Naive thymus-derived CD4-positive, alpha-beta T cell (primary cell): ENCODE data around the gene FHOD1. TPM values are rescaled to one million over a fixed set of nuclear protein-coding genes. Genes with fewer than 3 reads are reported as not detected.

Experiments used
- ATAC-seq: fragments of 150-1000 bp; cut with Tn5 transposase; 2 replicates; pipeline ENCODE4 v1.10.0; 2021; ENCODE audit warnings: mild to moderate bottlenecking, moderate library complexity
- CTCF ChIA-PET: fragments of 350-600 bp; sonication (Branson Sonifier 250); formaldehyde crosslinking; loops from one replicate; lab custom pipeline; 2021; ENCODE audit warnings: antibody characterized with exemption; lab: Charles Lee
- POLR2A ChIA-PET: fragments of 350-600 bp; sonication (Branson Sonifier 250); formaldehyde crosslinking; loops from one replicate; lab custom pipeline; 2021; ENCODE audit warnings: antibody characterized with exemption, inconsistent platforms; lab: Charles Lee
- DNase-seq, 9 donors: peaks; one replicate each; pipeline versions ENCODE4 v3.0.0 to v3.0.0-alpha.2; 2020 to 2022; ENCODE audit warnings: mixed read lengths in 1 of 9
- H3K27ac ChIP-seq: one replicate; pipeline ENCODE4 v1.7.0; 2013; ENCODE audit warnings: mild to moderate bottlenecking, low read depth, low read length, moderate library complexity
- H3K27me3 ChIP-seq, 2 donors: one replicate each; pipeline ENCODE4 v1.7.0; 2013; ENCODE audit warnings: low read length in 2 of 2, mild to moderate bottlenecking in 2 of 2, moderate library complexity in 2 of 2; ENCODE audit not compliant: control insufficient read depth in 2 of 2, insufficient read depth in 2 of 2
- H3K36me3 ChIP-seq, 3 experiments: 1 replicate in 2 of 3; 2 replicates in 1 of 3; pipeline ENCODE4 v1.7.0; 2013; ENCODE audit warnings: low read length in 3 of 3, mild to moderate bottlenecking in 3 of 3, moderate library complexity in 1 of 3; ENCODE audit not compliant: insufficient read depth in 3 of 3, control insufficient read depth in 2 of 3
- H3K4me1 ChIP-seq, 2 donors: one replicate each; pipeline ENCODE4 v1.7.0; 2013; ENCODE audit warnings: low read length in 2 of 2, mild to moderate bottlenecking in 2 of 2, moderate library complexity in 1 of 2; ENCODE audit not compliant: control insufficient read depth in 2 of 2, insufficient read depth in 2 of 2
- H3K4me3 ChIP-seq: 2 replicates; pipeline ENCODE4 v1.7.0; 2013; ENCODE audit warnings: mild to moderate bottlenecking, low read length
- H3K9me3 ChIP-seq, 3 experiments: 1 replicate in 2 of 3; 2 replicates in 1 of 3; pipeline ENCODE4 v1.7.0; 2013; ENCODE audit warnings: low read length in 3 of 3; ENCODE audit not compliant: control insufficient read depth in 2 of 3
- H3K27ac Mint-ChIP-seq, 9 donors: one replicate each; pipeline ENCODE4 v1.8.0; 2020 to 2022; ENCODE audit warnings: mixed read lengths in 9 of 9, mild to moderate bottlenecking in 8 of 9, moderate library complexity in 5 of 9, inconsistent platforms in 2 of 9
- H3K27me3 Mint-ChIP-seq, 5 donors: one replicate each; pipeline ENCODE4 v1.8.0; 2021 to 2022; ENCODE audit warnings: mixed read lengths in 5 of 5, mild to moderate bottlenecking in 1 of 5
- H3K36me3 Mint-ChIP-seq, 5 donors: one replicate each; pipeline ENCODE4 v1.8.0; 2020 to 2022; ENCODE audit warnings: mixed read lengths in 5 of 5, mild to moderate bottlenecking in 3 of 5, inconsistent platforms in 1 of 5
- H3K4me1 Mint-ChIP-seq, 7 donors: one replicate each; pipeline ENCODE4 v1.8.0; 2020 to 2022; ENCODE audit warnings: mixed read lengths in 7 of 7, mild to moderate bottlenecking in 3 of 7, inconsistent platforms in 1 of 7
- H3K4me3 Mint-ChIP-seq, 10 donors: one replicate each; pipeline ENCODE4 v1.8.0; 2020 to 2022; ENCODE audit warnings: mild to moderate bottlenecking in 10 of 10, mixed read lengths in 10 of 10, moderate library complexity in 6 of 10, inconsistent platforms in 2 of 10
- H3K9me3 Mint-ChIP-seq, 11 donors: one replicate each; pipeline ENCODE4 v1.8.0; 2020 to 2022; ENCODE audit warnings: mixed read lengths in 11 of 11, mild to moderate bottlenecking in 4 of 11, inconsistent platforms in 1 of 11, moderate library complexity in 1 of 11
- intact Hi-C, 2 donors: fragments of 100-400 bp; cut with micrococcal nuclease; formaldehyde crosslinking; loops; one replicate each; pipeline ENCODE4 v1.15.1; 2023
- polyA plus RNA-seq, 2 donors: library from polyadenylated mRNA; unstranded; fragments of 300-500 nt; fragmentation: Illumina TruSeq; gene quantifications; one replicate each; pipeline ENCODE4 v1.2.3, GENCODE V29; 2021
- total RNA-seq, 6 experiments: library from RNA in 5 of 6; stranded (reverse) in 5 of 6; gene quantifications; 1 replicate in 5 of 6; 2 replicates in 1 of 6; pipeline ENCODE4 v1.2.3 and lab custom pipeline; 2021 to 2026

Gene FHOD1
- total and polyA plus RNA-seq, 7 experiments from 2014 or later: 3.6 to 81.7 (median 32.6) TPM

GRCh38 chr16:67243481-67243880, 3.8 kb downstream of the FHOD1 start:
- Mint-ChIP-seq H3K9me3 (no peaks in the 10 kb centered on the region), H3K4me3 (peak overlapping the region in 2 of 10 donors; percentile 12 to 23), H3K27me3 (peaks cover 0 to 4% (median 0%) of the 10 kb centered on the region in 5 donors), H3K27ac (peak overlapping the region in 7 of 9 donors; percentile 18 to 96 (median 92)), H3K36me3 (peaks cover 0 to 2% (median 0%) of the 10 kb centered on the region in 5 donors), H3K4me1 (peaks cover 21 to 54% (median 31%) of the 10 kb centered on the region in 7 donors)
- no peaks in the 10 kb centered on the region for H3K9me3 ChIP-seq
- H3K4me1 ChIP-seq: peaks cover 21 to 33% of the 10 kb centered on the region in 2 donors
- intact Hi-C loops: loop anchor here in 1 of 2 donors (10.0 kb wide), 1 partner anchor 601 kb away; the partner anchor contains the start of genes CENPT, NUTF2 and THAP11
- ATAC-seq (no peak), DNase-seq (no peak)
- peaks cover 0 to 16% (median 3%) of the 10 kb centered on the region in 3 experiments for H3K36me3 ChIP-seq
- ChIA-PET CTCF (no interaction called here), POLR2A (interaction anchor here (0.6 to 2.1 kb wide), 3 partner anchors 13 to 215 kb away, joined by 3 to 19 read pairs (median 3); partner anchors contain the start of gene TMEM208)
- peak overlapping the region; percentile 65 for H3K27ac ChIP-seq
- H3K4me3 ChIP-seq: no peak overlapping the region
- no peaks in the 10 kb centered on the region for H3K27me3 ChIP-seq

- peaks cover 14 to 25% of the 10 kb centered on the region in 2 donors for H3K4me1 ChIP-seq
- H3K9me3 ChIP-seq: no peaks in the 10 kb centered on the region
- peaks cover 12 to 47% (median 21%) of the 10 kb centered on the region in 7 donors for H3K4me1 Mint-ChIP-seq
- no peaks in the 10 kb centered on the region for H3K27me3 ChIP-seq
- peaks cover 0 to 27% (median 3%) of the 10 kb centered on the region in 3 experiments for H3K36me3 ChIP-seq
- DNase-seq (no peak), ATAC-seq (no peak)
- POLR2A ChIA-PET: interaction anchor here (1.0 kb wide), 1 partner anchor 12 kb away, joined by 3 read pairs; no protein-coding TSS in a partner anchor
- CTCF ChIA-PET: interaction anchor here (0.8 kb wide), 1 partner anchor 15 kb away, joined by 3 read pairs; the partner anchor contains the start of gene TMEM208
- no peak overlapping the region for H3K4me3 Mint-ChIP-seq
- H3K27ac Mint-ChIP-seq: peak overlapping the region in 5 of 9 donors; percentile 13 to 85 (median 58)
- no peak overlapping the region for H3K27ac ChIP-seq
- H3K4me3 ChIP-seq: no peak overlapping the region
- no peaks in the 10 kb centered on the region for H3K27me3 Mint-ChIP-seq
- intact Hi-C loops: loop anchor here in 1 of 2 donors (10.0 kb wide), 1 partner anchor 603 kb away; the partner anchor contains the start of genes CENPT, NUTF2 and THAP11
- no peaks in the 10 kb centered on the region for H3K9me3 Mint-ChIP-seq
- peaks cover 0 to 7% (median 4%) of the 10 kb centered on the region in 5 donors for H3K36me3 Mint-ChIP-seq
Observed at GRCh38 chr16:67242138-67242730, 5.0 kb downstream of the FHOD1 start.

GRCh38 chr16:67241008-67241900, 6.0 kb downstream of the FHOD1 start:
- DNase-seq (no peak), ATAC-seq (no peak)
- Mint-ChIP-seq H3K4me3 (no peak overlapping the region), H3K4me1 (peaks cover 12 to 48% (median 22%) of the 10 kb centered on the region in 7 donors), H3K9me3 (no peaks in the 10 kb centered on the region), H3K27ac (peak overlapping the region in 3 of 9 donors; percentile 14 to 63 (median 16)), H3K36me3 (peaks cover 0 to 12% (median 7%) of the 10 kb centered on the region in 5 donors), H3K27me3 (no peaks in the 10 kb centered on the region)
- CTCF ChIA-PET: no interaction called here
- Histone ChIP-seq H3K27ac (no peak overlapping the region), H3K4me3 (no peak overlapping the region), H3K27me3 (no peaks in the 10 kb centered on the region), H3K4me1 (peaks cover 14 to 25% of the 10 kb centered on the region in 2 donors), H3K36me3 (peaks cover 0 to 36% (median 3%) of the 10 kb centered on the region in 3 experiments), H3K9me3 (no peaks in the 10 kb centered on the region)
- intact Hi-C loops: loop anchor here in 1 of 2 donors (10.0 kb wide), 1 partner anchor 604 kb away; the partner anchor contains the start of genes CENPT, NUTF2 and THAP11
- POLR2A ChIA-PET: no interaction called here

- ChIA-PET CTCF (no interaction called here), POLR2A (no interaction called here)
- ATAC-seq (no peak), DNase-seq (no peak)
- no peak overlapping the region for H3K4me3 ChIP-seq
- peaks cover 0 to 44% (median 3%) of the 10 kb centered on the region in 3 experiments for H3K36me3 ChIP-seq
- Mint-ChIP-seq H3K27ac (peak overlapping the region in 1 of 9 donors; percentile 43), H3K4me1 (peaks cover 12 to 51% (median 21%) of the 10 kb centered on the region in 7 donors), H3K4me3 (no peak overlapping the region), H3K9me3 (no peaks in the 10 kb centered on the region), H3K27me3 (no peaks in the 10 kb centered on the region), H3K36me3 (peaks cover 0 to 16% (median 7%) of the 10 kb centered on the region in 5 donors)
- H3K27me3 ChIP-seq: no peaks in the 10 kb centered on the region
- intact Hi-C loops: loop anchor here in 1 of 2 donors (10.0 kb wide), 1 partner anchor 604 kb away; the partner anchor contains the start of genes CENPT, NUTF2 and THAP11
- peaks cover 14 to 25% of the 10 kb centered on the region in 2 donors for H3K4me1 ChIP-seq
- no peak overlapping the region for H3K27ac ChIP-seq
- H3K9me3 ChIP-seq: no peaks in the 10 kb centered on the region
Observed at GRCh38 chr16:67240506-67240905, 6.8 kb downstream of the FHOD1 start.

GRCh38 chr16:67238806-67239470, 8.3 kb downstream of the FHOD1 start:
- Histone ChIP-seq H3K27me3 (no peaks in the 10 kb centered on the region), H3K4me1 (peaks cover 0 to 10% of the 10 kb centered on the region in 2 donors), H3K9me3 (no peaks in the 10 kb centered on the region), H3K36me3 (peaks cover 0 to 55% (median 3%) of the 10 kb centered on the region in 3 experiments), H3K4me3 (no peak overlapping the region), H3K27ac (no peak overlapping the region)
- ChIA-PET CTCF (interaction anchor here (0.6 to 1.7 kb wide), 3 partner anchors 12 to 286 kb away, joined by 3 to 6 read pairs (median 3); partner anchors contain the start of gene TMEM208), POLR2A (interaction anchor here (0.5 to 2.5 kb wide), 4 partner anchors 9 to 20 kb away, joined by 3 to 13 read pairs (median 4); partner anchors contain the start of gene TMEM208)
- Mint-ChIP-seq H3K4me3 (no peak overlapping the region), H3K27me3 (no peaks in the 10 kb centered on the region), H3K4me1 (peaks cover 0 to 35% (median 5%) of the 10 kb centered on the region in 7 donors), H3K9me3 (no peaks in the 10 kb centered on the region), H3K27ac (peak overlapping the region in 2 of 9 donors; percentile 14 to 38), H3K36me3 (peaks cover 0 to 16% (median 7%) of the 10 kb centered on the region in 5 donors)
- intact Hi-C loops: no loop called here
- DNase-seq (no peak), ATAC-seq (no peak)
